ENCODE results near the gene PRM1. TPM values are rescaled to one million over a fixed set of nuclear protein-coding genes. Genes with fewer than 3 reads are reported as not detected.

PRM1 gene
- total RNA-seq, 1 donor from 2014 or later = not detected

DNA sequence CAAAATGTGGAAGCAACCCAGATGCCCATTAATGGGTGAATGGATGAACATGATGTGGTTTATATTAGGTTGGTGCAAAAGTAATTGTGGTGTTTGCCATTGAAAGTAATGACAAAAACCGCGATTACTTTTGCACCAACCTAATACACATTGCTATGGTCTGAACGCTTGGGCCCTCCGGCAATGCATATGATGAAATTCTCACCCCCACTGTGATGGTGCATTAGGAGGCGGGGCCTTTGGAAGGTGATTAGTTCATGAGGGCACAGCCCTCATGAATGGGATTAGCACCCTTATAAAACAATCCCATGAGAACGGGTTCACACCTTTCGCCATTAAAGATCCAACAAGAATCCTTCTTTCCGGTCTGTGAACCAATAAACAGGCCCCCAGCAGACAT lies 25.3 kb upstream of the PRM1 start:
- peaks cover 11% of the 10 kb centered on the region for H3K27me3 Mint-ChIP-seq (ENCODE audit: unreplicated experiment)
- no peaks in the 10 kb centered on the region for H3K36me3 Mint-ChIP-seq (ENCODE audit: low read depth, unreplicated experiment)
- no peak overlapping the region for H3K27ac Mint-ChIP-seq (ENCODE audit: unreplicated experiment)
- no peak overlapping the region for H3K4me3 Mint-ChIP-seq (ENCODE audit: unreplicated experiment)
- TF ChIP-seq, protein P1, sequence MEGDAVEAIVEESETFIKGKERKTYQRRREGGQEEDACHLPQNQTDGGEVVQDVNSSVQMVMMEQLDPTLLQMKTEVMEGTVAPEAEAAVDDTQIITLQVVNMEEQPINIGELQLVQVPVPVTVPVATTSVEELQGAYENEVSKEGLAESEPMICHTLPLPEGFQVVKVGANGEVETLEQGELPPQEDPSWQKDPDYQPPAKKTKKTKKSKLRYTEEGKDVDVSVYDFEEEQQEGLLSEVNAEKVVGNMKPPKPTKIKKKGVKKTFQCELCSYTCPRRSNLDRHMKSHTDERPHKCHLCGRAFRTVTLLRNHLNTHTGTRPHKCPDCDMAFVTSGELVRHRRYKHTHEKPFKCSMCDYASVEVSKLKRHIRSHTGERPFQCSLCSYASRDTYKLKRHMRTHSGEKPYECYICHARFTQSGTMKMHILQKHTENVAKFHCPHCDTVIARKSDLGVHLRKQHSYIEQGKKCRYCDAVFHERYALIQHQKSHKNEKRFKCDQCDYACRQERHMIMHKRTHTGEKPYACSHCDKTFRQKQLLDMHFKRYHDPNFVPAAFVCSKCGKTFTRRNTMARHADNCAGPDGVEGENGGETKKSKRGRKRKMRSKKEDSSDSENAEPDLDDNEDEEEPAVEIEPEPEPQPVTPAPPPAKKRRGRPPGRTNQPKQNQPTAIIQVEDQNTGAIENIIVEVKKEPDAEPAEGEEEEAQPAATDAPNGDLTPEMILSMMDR (IDR thresholded peaks at IDR 0.05; ENCODE audit: unreplicated experiment) = no peak
- H3K4me1 Mint-ChIP-seq (ENCODE audit: unreplicated experiment) = peaks cover 9% of the 10 kb centered on the region
- no peaks in the 10 kb centered on the region for H3K9me3 Mint-ChIP-seq (ENCODE audit: unreplicated experiment)
- DNase-seq (ENCODE audit: low spot score) = no peak

DNA sequence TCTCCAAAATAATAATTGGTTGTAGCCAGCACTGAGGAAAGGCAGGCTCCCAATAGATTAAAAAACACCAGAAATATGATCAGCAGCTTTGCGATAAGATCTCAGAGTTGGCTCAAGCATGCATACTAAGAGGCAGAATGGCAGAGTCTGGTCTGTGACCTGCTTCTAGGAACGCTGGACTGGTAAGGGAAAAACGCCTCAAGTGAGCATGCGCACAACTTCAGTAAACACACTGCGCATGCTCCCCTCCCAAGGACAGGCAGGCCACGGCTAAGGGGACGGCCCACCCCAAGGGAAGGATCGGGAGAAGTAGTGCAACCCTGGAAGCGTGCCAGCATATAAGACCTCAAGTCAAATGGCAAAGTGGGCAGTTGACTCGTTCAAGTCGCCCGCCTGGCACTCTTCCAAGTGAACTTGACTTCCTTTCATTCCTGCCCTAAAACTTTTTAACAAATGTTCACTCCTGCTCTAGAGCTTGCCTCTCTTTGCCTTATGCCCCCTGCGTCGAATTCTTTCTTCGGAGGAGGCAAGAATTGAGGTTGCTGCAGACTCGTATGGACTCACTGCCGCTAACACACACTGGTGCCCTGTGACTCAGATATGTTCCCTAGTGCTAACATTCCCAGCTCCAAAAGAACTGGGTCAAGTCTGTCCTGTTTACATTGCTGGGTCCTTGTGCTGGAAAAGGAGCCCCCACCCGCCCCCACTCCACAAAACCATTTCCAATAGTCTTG lies 22.4 kb upstream of the PRM1 start:
- Mint-ChIP-seq H3K27ac (ENCODE audit: unreplicated experiment) (no peak overlapping the region), H3K4me1 (ENCODE audit: unreplicated experiment) (no peaks in the 10 kb centered on the region), H3K27me3 (ENCODE audit: unreplicated experiment) (peaks cover 8% of the 10 kb centered on the region), H3K9me3 (ENCODE audit: unreplicated experiment) (no peaks in the 10 kb centered on the region), H3K36me3 (ENCODE audit: low read depth, unreplicated experiment) (no peaks in the 10 kb centered on the region), H3K4me3 (ENCODE audit: unreplicated experiment) (no peak overlapping the region)
- TF ChIP-seq, protein P1 (IDR thresholded peaks at IDR 0.05; ENCODE audit: unreplicated experiment) = no peak
- DNase-seq (ENCODE audit: low spot score) = no peak

DNA sequence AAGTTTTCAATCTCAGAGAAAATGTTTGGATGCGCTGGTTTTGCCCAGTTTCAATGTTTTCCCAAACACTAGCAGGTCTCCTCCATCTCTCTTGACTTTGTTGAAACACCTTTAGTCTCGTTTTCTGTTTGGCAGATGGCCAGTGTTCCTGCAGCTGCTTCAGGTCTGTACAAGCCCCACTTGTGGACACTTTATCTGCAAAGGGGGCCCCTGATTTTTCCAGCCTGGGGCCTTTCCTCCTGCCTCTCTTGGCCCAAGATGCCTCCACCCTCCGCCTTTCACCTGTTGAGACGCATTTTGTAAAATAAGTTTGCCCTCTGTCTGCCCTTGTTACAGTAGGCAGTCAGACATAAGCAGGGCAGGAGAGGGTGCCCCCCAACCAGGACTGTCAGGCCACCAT lies 21.8 kb upstream of the PRM1 start:
- DNase-seq (ENCODE audit: low spot score) = no peak
- Mint-ChIP-seq H3K36me3 (ENCODE audit: low read depth, unreplicated experiment) (no peaks in the 10 kb centered on the region), H3K4me1 (ENCODE audit: unreplicated experiment) (no peaks in the 10 kb centered on the region), H3K9me3 (ENCODE audit: unreplicated experiment) (no peaks in the 10 kb centered on the region), H3K27me3 (ENCODE audit: unreplicated experiment) (peaks cover 8% of the 10 kb centered on the region), H3K4me3 (ENCODE audit: unreplicated experiment) (no peak overlapping the region), H3K27ac (ENCODE audit: unreplicated experiment) (no peak overlapping the region)
- TF ChIP-seq, protein P1 (IDR thresholded peaks at IDR 0.05; ENCODE audit: unreplicated experiment) = no peak

DNA sequence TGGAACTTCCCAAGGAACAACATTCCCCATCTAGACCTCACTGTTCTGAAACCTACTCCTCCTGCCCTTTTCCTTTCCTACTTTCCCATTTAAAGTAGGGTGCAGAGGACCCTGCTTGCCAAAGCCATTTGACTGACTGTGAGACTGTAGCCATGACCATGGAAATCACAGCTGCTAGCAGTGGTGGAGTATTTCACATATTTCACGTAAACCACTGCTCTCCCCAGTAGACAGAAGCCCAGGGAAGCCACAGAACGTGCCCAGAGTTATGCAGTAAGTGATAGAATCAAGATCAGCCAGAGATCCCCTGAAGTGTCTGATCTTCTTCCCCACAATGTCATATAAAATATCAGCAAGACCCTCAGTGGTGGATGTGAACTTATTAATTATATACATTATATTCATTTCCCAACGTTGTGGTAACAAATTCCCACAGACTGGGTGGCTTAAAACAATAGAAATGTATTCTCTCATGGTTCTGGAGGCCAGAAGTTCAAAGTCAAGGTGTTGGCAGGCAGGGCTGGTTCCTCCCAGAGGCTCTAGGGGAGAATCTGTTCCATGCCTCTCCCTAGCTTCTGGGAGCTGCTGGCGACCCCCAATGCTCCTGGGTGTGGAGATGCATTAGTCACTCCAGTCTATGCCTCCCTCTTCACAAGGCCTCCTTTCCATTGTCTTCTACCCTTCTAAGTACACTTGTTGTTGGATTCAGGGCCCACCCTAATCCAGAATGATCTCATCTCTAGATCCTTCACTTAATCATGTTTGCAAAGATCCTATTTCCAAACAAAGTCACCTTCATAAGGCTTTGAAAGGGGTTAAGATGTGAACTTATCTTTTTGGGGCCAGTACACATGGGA lies 20.7 kb upstream of the PRM1 start:
- no peak overlapping the region for H3K27ac Mint-ChIP-seq (ENCODE audit: unreplicated experiment)
- no peaks in the 10 kb centered on the region for H3K36me3 Mint-ChIP-seq (ENCODE audit: low read depth, unreplicated experiment)
- H3K27me3 Mint-ChIP-seq (ENCODE audit: unreplicated experiment) = peaks cover 5% of the 10 kb centered on the region
- no peak overlapping the region for H3K4me3 Mint-ChIP-seq (ENCODE audit: unreplicated experiment)
- peaks cover 3% of the 10 kb centered on the region for H3K4me1 Mint-ChIP-seq (ENCODE audit: unreplicated experiment)
- no peaks in the 10 kb centered on the region for H3K9me3 Mint-ChIP-seq (ENCODE audit: unreplicated experiment)
- no peak for DNase-seq (ENCODE audit: low spot score)
- TF ChIP-seq, protein P1 (IDR thresholded peaks at IDR 0.05; ENCODE audit: unreplicated experiment) = no peak

DNA sequence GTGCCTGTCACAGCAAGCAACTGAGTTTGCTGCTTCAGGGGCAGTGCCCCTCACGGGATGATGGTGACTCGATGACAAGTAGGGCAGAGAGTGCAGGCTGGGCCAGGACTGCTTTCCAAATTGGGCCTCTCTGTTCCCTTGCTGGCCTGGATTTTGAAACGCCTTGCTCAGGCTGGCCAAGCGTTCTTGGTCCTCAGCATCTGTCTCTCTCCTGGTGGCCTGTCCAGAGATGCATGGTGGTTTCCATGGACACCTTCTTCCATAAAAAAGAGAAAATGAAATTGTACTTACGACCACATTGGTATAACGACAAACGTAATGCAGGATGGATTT lies 19.4 kb upstream of the PRM1 start:
- no peak overlapping the region for H3K4me3 Mint-ChIP-seq (ENCODE audit: unreplicated experiment)
- DNase-seq (ENCODE audit: low spot score) = no peak
- no peak overlapping the region for H3K27ac Mint-ChIP-seq (ENCODE audit: unreplicated experiment)
- H3K27me3 Mint-ChIP-seq (ENCODE audit: unreplicated experiment) = peaks cover 2% of the 10 kb centered on the region
- no peaks in the 10 kb centered on the region for H3K36me3 Mint-ChIP-seq (ENCODE audit: low read depth, unreplicated experiment)
- TF ChIP-seq, protein P1 (IDR thresholded peaks at IDR 0.05; ENCODE audit: unreplicated experiment) = no peak
- peaks cover 3% of the 10 kb centered on the region for H3K4me1 Mint-ChIP-seq (ENCODE audit: unreplicated experiment)
- no peaks in the 10 kb centered on the region for H3K9me3 Mint-ChIP-seq (ENCODE audit: unreplicated experiment)
